GM06990 (cell line): ENCODE measurements around the gene OXA1L.

Source experiments
- DNase-seq: peaks from one replicate; pipeline ENCODE4 v3.0.0-alpha.2; 2011; ENCODE audit not compliant: insufficient read length; ENCODE audit errors: extremely low read depth
- H3K27me3 ChIP-seq: replicated peaks from 2 replicates; pipeline ENCODE4 v1.6.0; 2011; ENCODE audit warnings: low read length; ENCODE audit not compliant: control insufficient read depth, insufficient read depth
- H3K36me3 ChIP-seq: 2 replicates; pipeline ENCODE4 v1.5.1; 2011; ENCODE audit warnings: low read length; ENCODE audit not compliant: control insufficient read depth, insufficient read depth
- H3K4me3 ChIP-seq: replicated peaks from 2 replicates; pipeline ENCODE4 v1.5.1; 2011; ENCODE audit warnings: low read depth, mild to moderate bottlenecking, control low read depth, low read length
- CTCF ChIP-seq: IDR thresholded peaks from 2 replicates; pipeline ENCODE4 v1.5.1; 2011; ENCODE audit warnings: low read length, control low read depth, mild to moderate bottlenecking, inconsistent platforms; ENCODE audit not compliant: insufficient read depth, poor library complexity, severe bottlenecking

Gene OXA1L

GRCh38 chr14:22814373-22814772, 47.9 kb downstream of the OXA1L start:
- Histone ChIP-seq H3K27me3 (no peaks in the 10 kb centered on the region), H3K36me3 (no peaks in the 10 kb centered on the region; the same call in 1 of the 2 replicates), H3K4me3 (no peak overlapping the region)
- DNase-seq: no peak
- no peak for TF ChIP-seq CTCF

GRCh38 chr14:22814941-22815713, 48.6 kb downstream of the OXA1L start, which contains the start of gene SLC7A7:
Gene SLC7A7 (minus strand): TSS chr14:22815435. CDS start chr14:22813398, 2,037 bp downstream.
- Histone ChIP-seq H3K27me3 (no peaks in the 10 kb centered on the region), H3K4me3 (no peak within 1 kb of the TSS), H3K36me3 (no peaks in the 10 kb centered on the region; the same call in 1 of the 2 replicates)
- no peak for DNase-seq
- no peak for TF ChIP-seq CTCF

DNA sequence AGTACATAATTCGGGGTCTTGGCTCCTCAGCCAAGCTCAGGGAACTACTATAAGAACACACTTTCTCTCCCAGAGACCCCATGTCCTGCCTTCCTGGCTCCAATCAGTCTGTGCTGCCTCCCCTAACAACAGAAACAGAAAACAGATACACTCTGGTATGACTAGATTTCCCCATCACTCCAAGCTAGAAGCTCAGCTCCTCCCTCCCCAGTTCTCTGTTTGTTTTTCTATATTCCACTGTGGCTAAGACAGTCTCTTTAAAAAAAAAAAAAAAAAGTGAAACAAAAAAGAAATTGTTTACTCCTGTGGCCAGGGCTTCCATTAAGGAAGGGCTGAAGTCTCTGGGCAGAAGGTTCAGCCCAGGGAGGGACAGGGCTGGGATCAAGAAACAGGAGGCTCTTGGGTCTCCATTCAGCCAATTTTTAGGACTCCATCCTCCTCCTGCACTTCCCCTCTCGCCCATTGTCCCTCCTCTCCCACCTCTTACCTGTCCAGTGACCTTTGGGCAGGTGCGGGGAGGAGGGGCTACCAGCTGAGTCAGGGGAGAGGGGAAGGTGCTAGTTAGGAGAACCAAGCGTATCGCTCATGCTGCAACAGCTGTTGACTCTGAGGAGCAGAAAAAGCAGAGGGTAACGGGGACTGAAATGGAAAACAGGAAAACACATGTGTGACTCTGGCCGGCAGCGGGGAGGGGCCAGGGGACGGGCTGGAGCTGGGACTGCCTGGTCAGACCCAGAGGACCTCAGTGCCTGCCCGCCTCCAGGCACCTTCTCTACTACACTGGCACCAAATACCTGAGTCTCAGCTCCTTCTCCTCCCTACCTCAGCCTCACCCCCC, 52.9 kb downstream of the OXA1L start:
- DNase-seq: no peak
- Histone ChIP-seq H3K4me3 (peak overlapping the region; percentile 55), H3K36me3 (no peaks in the 10 kb centered on the region), H3K27me3 (no peaks in the 10 kb centered on the region)
- TF ChIP-seq CTCF: no peak

DNA sequence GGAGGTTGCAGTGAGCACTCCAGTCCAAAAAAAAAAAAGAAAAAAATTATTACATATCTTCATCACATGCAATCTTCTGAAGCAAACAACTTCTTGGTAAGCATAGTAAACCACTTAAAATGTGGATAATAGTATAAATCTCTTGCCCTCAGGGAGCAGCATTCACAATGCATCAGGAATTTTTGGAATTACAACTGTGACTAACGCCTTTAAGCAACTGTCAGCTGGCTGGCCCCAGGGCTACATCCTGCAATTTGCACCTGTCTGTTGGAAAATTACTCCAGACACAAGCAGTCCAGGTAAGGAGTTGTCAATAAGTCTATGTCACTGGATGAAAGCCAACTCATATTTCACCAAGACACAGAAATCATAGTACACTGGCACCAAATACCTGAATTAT, 54.2 kb downstream of the OXA1L start:
- no peak overlapping the region for H3K4me3 ChIP-seq
- H3K36me3 ChIP-seq: no peaks in the 10 kb centered on the region
- no peak for TF ChIP-seq CTCF
- no peaks in the 10 kb centered on the region for H3K27me3 ChIP-seq
- no peak for DNase-seq

GRCh38 chr14:22821193-22822015, 54.9 kb downstream of the OXA1L start:
- no peak for DNase-seq
- H3K36me3 ChIP-seq: no peaks in the 10 kb centered on the region
- no peaks in the 10 kb centered on the region for H3K27me3 ChIP-seq
- H3K4me3 ChIP-seq: no peak overlapping the region
- TF ChIP-seq CTCF: no peak
